ENCODE results near the gene ERN1. TPM values are rescaled to one million over a fixed set of nuclear protein-coding genes. Genes with fewer than 3 reads are reported as not detected.

The ERN1 gene
- total RNA-seq, 4 donors from 2014 or later: 17.2 to 30.0 (median 24.0) TPM

- peaks cover 0 to 8% (median 0%) of the 10 kb centered on the region in 3 donors for H3K36me3 ChIP-seq
- H3K27me3 ChIP-seq: no peaks in the 10 kb centered on the region
- TF ChIP-seq POLR2A (IDR thresholded peaks at IDR 0.05) (no peak), CTCF (IDR thresholded peaks at IDR 0.05) (peak in 2 of 6 experiments; percentile 8 to 11)
- no peaks in the 10 kb centered on the region for H3K9me3 ChIP-seq
- H3K4me3 ChIP-seq: peak overlapping the region; percentile 64 to 77 (median 73)
- peak overlapping the region; percentile 92 to 93 (median 92) for H3K27ac ChIP-seq
- peaks cover 0 to 17% (median 3%) of the 10 kb centered on the region in 4 donors for H3K4me1 ChIP-seq
- DNase-seq: no peak
Observed at GRCh38 chr17:64145375-64145750, 15.4 kb upstream of the ERN1 start.

- H3K27ac ChIP-seq: no peak overlapping the region
- no peak for DNase-seq
- H3K4me3 ChIP-seq: no peak overlapping the region
- H3K4me1 ChIP-seq: no peaks in the 10 kb centered on the region
- TF ChIP-seq CTCF (IDR thresholded peaks at IDR 0.05): no peak
- TF ChIP-seq POLR2A (IDR thresholded peaks at IDR 0.05): no peak
- no peaks in the 10 kb centered on the region for H3K9me3 ChIP-seq
- H3K36me3 ChIP-seq: no peaks in the 10 kb centered on the region
- no peaks in the 10 kb centered on the region for H3K27me3 ChIP-seq
Observed at GRCh38 chr17:64139542-64139941, 9.6 kb upstream of the ERN1 start.

GRCh38 chr17:64138441-64138840 is 8.5 kb upstream of the ERN1 start:
- Histone ChIP-seq H3K4me1 (no peaks in the 10 kb centered on the region), H3K36me3 (no peaks in the 10 kb centered on the region), H3K27me3 (no peaks in the 10 kb centered on the region), H3K27ac (no peak overlapping the region), H3K9me3 (no peaks in the 10 kb centered on the region), H3K4me3 (no peak overlapping the region)
- TF ChIP-seq CTCF (IDR thresholded peaks at IDR 0.05) (no peak), POLR2A (IDR thresholded peaks at IDR 0.05) (no peak)
- no peak for DNase-seq

GRCh38 chr17:64135000-64135399 is 5.1 kb upstream of the ERN1 start:
- no peak for TF ChIP-seq CTCF (IDR thresholded peaks at IDR 0.05)
- TF ChIP-seq POLR2A (IDR thresholded peaks at IDR 0.05): no peak
- H3K36me3 ChIP-seq: no peaks in the 10 kb centered on the region
- H3K27ac ChIP-seq: no peak overlapping the region
- no peak overlapping the region for H3K4me3 ChIP-seq
- DNase-seq: no peak
- no peaks in the 10 kb centered on the region for H3K27me3 ChIP-seq
- peaks cover 0 to 12% (median 0%) of the 10 kb centered on the region in 4 donors for H3K4me1 ChIP-seq
- H3K9me3 ChIP-seq: no peaks in the 10 kb centered on the region

GRCh38 chr17:64134216-64134970 is 4.4 kb upstream of the ERN1 start:
- Histone ChIP-seq H3K4me1 (peaks cover 0 to 12% (median 0%) of the 10 kb centered on the region in 4 donors), H3K4me3 (no peak overlapping the region), H3K9me3 (no peaks in the 10 kb centered on the region), H3K27ac (no peak overlapping the region), H3K27me3 (no peaks in the 10 kb centered on the region), H3K36me3 (no peaks in the 10 kb centered on the region)
- no peak for DNase-seq
- TF ChIP-seq CTCF (IDR thresholded peaks at IDR 0.05): no peak
- TF ChIP-seq POLR2A (IDR thresholded peaks at IDR 0.05): no peak

Measured in Peyer's patch (tissue), 4 donors.